Endodermal cell (in vitro differentiated cells): ENCODE measurements around the gene PAGR1. TPM values are rescaled to one million over a fixed set of nuclear protein-coding genes. Genes with fewer than 3 reads are reported as not detected.

Experiments
- DNase-seq: peaks from one replicate; pipeline ENCODE4 v3.0.0-alpha.2; 2017
- H3K27ac ChIP-seq: 2 replicates; pipeline ENCODE4 v1.5.1; 2013; ENCODE audit warnings: mild to moderate bottlenecking, low read depth, low read length, moderate library complexity
- H3K27me3 ChIP-seq: 2 replicates; pipeline ENCODE4 v1.6.1; 2013; ENCODE audit warnings: mild to moderate bottlenecking, low read length, moderate library complexity; ENCODE audit not compliant: insufficient read depth, control insufficient read depth, poor library complexity, severe bottlenecking
- H3K36me3 ChIP-seq: 2 replicates; pipeline ENCODE4 v1.7.0; 2013; ENCODE audit warnings: mild to moderate bottlenecking, low read length, moderate library complexity; ENCODE audit not compliant: control insufficient read depth, insufficient read depth
- H3K4me1 ChIP-seq: one replicate; pipeline ENCODE4 v1.7.0; 2013; ENCODE audit warnings: low read length; ENCODE audit not compliant: control insufficient read depth, insufficient read depth
- H3K4me3 ChIP-seq: 2 replicates; pipeline ENCODE4 v1.5.1; 2013; ENCODE audit warnings: mild to moderate bottlenecking, low read length, moderate library complexity
- H3K9ac ChIP-seq: 2 replicates; pipeline ENCODE4 v1.6.1; 2013; ENCODE audit warnings: mild to moderate bottlenecking, low read length, moderate library complexity; ENCODE audit not compliant: poor library complexity, severe bottlenecking; ENCODE audit errors: extremely low read depth
- H3K9me3 ChIP-seq: 2 replicates; pipeline ENCODE4 v1.6.1; 2013; ENCODE audit warnings: mild to moderate bottlenecking, low read length, moderate library complexity; ENCODE audit not compliant: control insufficient read depth
- H3K27ac Mint-ChIP-seq: 2 replicates; pipeline ENCODE4 v1.8.0; 2020; ENCODE audit warnings: mixed read lengths
- H3K27me3 Mint-ChIP-seq: 2 replicates; pipeline ENCODE4 v1.8.0; 2021; ENCODE audit warnings: mild to moderate bottlenecking, mixed read lengths; ENCODE audit not compliant: insufficient read depth
- H3K36me3 Mint-ChIP-seq: 2 replicates; pipeline ENCODE4 v1.8.0; 2020; ENCODE audit warnings: low read depth, mixed read lengths
- H3K4me1 Mint-ChIP-seq: 2 replicates; pipeline ENCODE4 v1.8.0; 2020; ENCODE audit warnings: mixed read lengths
- H3K4me3 Mint-ChIP-seq: 2 replicates; pipeline ENCODE4 v1.8.0; 2020; ENCODE audit warnings: mild to moderate bottlenecking, moderate library complexity, mixed read lengths
- H3K9me3 Mint-ChIP-seq: 2 replicates; pipeline ENCODE4 v1.8.0; 2020; ENCODE audit warnings: mild to moderate bottlenecking, mixed read lengths
- CTCF ChIP-seq: fragments of 200-600 bp; sonication (generic); conservative IDR thresholded peaks from 2 replicates; pipeline ENCODE4 v1.5.0; 2021; ENCODE audit warnings: antibody characterized with exemption, mild to moderate bottlenecking
- WGBS, 2 experiments: methylation state at CpG; one replicate each; pipeline versions ENCODE4 v1.1.5 to v1.1.7; 2013; ENCODE audit warnings: missing lambda C conversion rate in 2 of 2, mixed read lengths in 1 of 2; ENCODE audit not compliant: insufficient coverage in 1 of 2, insufficient read length in 1 of 2; 5-methylcytosine and 5-hydroxymethylcytosine counted together
- total RNA-seq, 2 donors: library from RNA; stranded (reverse); fragmentation: NEBNext Ultra II Directional in 1 of 2; extraction: Animal tissue kit (Norgen Biotek cat#: 25700) in 1 of 2; gene quantifications; 2 replicates in 1 of 2; 3 replicates in 1 of 2; pipeline ENCODE4 v1.2.1, GENCODE V29; 2021

The PAGR1 gene
- total RNA-seq, 2 donors from 2014 or later = 43.0 to 65.7 TPM

- no peak for TF ChIP-seq CTCF
- Histone ChIP-seq H3K36me3 (no peaks in the 10 kb centered on the region), H3K9me3 (no peaks in the 10 kb centered on the region), H3K4me3 (no peak overlapping the region), H3K9ac (no peak overlapping the region), H3K27ac (no peak overlapping the region), H3K4me1 (no peaks in the 10 kb centered on the region), H3K27me3 (no peaks in the 10 kb centered on the region)
- Mint-ChIP-seq H3K27me3 (no peaks in the 10 kb centered on the region), H3K27ac (no peak overlapping the region), H3K4me1 (no peaks in the 10 kb centered on the region), H3K9me3 (no peaks in the 10 kb centered on the region), H3K36me3 (no peaks in the 10 kb centered on the region), H3K4me3 (no peak overlapping the region)
- 91 to 94% methylated on average over 11 to 15 of the region's 15 CpGs for whole genome bisulfite sequencing, 2 experiments
- no peak for DNase-seq
Measured at GRCh38 chr16:29836623-29837022, 20.7 kb downstream of the PAGR1 start.

- Histone ChIP-seq H3K27ac (no peak overlapping the region), H3K9ac (no peak overlapping the region), H3K4me1 (no peaks in the 10 kb centered on the region), H3K9me3 (no peaks in the 10 kb centered on the region), H3K36me3 (no peaks in the 10 kb centered on the region), H3K4me3 (no peak overlapping the region), H3K27me3 (no peaks in the 10 kb centered on the region)
- Mint-ChIP-seq H3K27ac (no peak overlapping the region), H3K36me3 (no peaks in the 10 kb centered on the region), H3K4me1 (no peaks in the 10 kb centered on the region), H3K27me3 (no peaks in the 10 kb centered on the region), H3K9me3 (no peaks in the 10 kb centered on the region), H3K4me3 (no peak overlapping the region)
- DNase-seq = no peak
- 89 to 97% methylated on average over 5 of the region's 5 CpGs for WGBS, 2 experiments
- TF ChIP-seq CTCF = no peak
Measured at GRCh38 chr16:29837841-29838240, 21.9 kb downstream of the PAGR1 start.

DNA sequence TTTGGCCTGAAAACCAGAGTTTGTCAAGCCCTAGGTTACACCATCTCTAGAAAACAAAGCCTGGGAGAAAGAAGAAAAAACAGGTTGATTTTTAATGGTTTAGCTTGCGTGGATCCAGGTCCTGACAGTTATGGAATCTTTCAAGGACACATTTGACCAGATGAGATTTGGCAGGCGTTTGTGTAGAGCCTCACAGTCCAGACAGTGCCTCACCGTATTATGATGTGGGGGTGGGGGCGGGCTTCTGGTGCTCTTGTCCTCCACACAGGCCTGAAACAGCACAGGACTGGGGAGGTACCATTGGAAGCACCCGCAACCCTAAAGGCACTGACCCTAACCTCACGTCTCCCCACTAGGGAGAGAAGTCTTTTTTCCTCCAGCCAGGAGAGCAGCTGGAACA is 23.9 kb downstream of the PAGR1 start:
- H3K4me1 Mint-ChIP-seq = no peaks in the 10 kb centered on the region
- no peak overlapping the region for H3K9ac ChIP-seq
- no peak overlapping the region for H3K4me3 ChIP-seq
- no peaks in the 10 kb centered on the region for H3K36me3 Mint-ChIP-seq
- H3K27me3 Mint-ChIP-seq = no peaks in the 10 kb centered on the region
- no peaks in the 10 kb centered on the region for H3K4me1 ChIP-seq
- H3K9me3 ChIP-seq = no peaks in the 10 kb centered on the region
- no peaks in the 10 kb centered on the region for H3K27me3 ChIP-seq
- no peak for TF ChIP-seq CTCF
- 89 to 100% methylated on average over 3 to 6 of the region's 6 CpGs for WGBS, 2 experiments
- H3K36me3 ChIP-seq = no peaks in the 10 kb centered on the region
- no peak for DNase-seq
- H3K27ac Mint-ChIP-seq = no peak overlapping the region
- H3K9me3 Mint-ChIP-seq = no peaks in the 10 kb centered on the region
- no peak overlapping the region for H3K27ac ChIP-seq
- no peak overlapping the region for H3K4me3 Mint-ChIP-seq
